AG09309 (cell line): ENCODE results near the gene ADGRD1.

Source experiments
- DNase-seq: peaks from one replicate; pipeline ENCODE4 v3.0.0-alpha.2; 2010; ENCODE audit warnings: low read depth
- H3K4me3 ChIP-seq: 2 replicates; pipeline ENCODE4 v1.5.1; 2011; ENCODE audit warnings: mild to moderate bottlenecking, low read depth, low read length, moderate library complexity; ENCODE audit not compliant: control insufficient read depth
- TF ChIP-seq, protein P1 (sequence below): IDR thresholded peaks from 2 replicates; pipeline ENCODE4 v1.5.1; 2011; ENCODE audit warnings: mild to moderate bottlenecking, low read depth, low read length, inconsistent platforms; ENCODE audit not compliant: insufficient read depth, control insufficient read depth; ENCODE audit errors: missing control alignments

ADGRD1 gene

DNA sequence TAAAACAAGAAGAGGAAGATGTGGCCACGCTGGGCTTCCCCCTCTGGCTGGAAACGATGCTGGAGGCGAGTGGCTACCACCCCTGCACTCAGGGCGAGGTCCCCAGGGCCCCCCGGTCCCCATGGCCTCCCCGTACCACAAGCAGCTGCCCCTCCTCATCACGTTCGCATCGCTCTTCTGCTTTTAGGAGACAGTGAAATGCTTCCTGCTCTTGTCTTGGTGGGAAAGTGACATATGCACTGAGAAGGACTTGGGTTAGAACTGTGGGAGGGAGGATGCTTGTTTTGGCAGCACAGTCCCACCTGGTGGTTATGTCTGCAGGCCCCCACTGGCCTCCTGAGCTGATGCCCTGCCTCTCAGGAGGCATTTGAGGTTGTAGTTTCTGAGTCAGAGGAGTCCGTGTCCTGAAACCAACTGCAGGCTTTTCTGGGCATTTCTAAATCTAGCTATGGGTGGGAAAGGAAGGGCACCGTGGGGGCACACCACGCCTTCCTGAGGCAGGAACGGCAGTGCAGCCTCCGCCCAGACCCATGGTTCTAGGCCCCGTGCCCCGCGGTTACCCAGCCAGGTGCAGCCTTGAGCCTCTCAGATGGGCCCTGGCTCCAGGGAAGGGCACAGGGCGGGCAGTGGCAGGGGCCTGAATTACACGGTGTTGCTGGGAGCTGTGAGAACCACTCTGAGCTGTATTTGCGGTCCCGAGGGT, 139.3 kb downstream of the ADGRD1 start:
- no peak for DNase-seq
- no peak overlapping the region for H3K4me3 ChIP-seq
- TF ChIP-seq, protein P1, sequence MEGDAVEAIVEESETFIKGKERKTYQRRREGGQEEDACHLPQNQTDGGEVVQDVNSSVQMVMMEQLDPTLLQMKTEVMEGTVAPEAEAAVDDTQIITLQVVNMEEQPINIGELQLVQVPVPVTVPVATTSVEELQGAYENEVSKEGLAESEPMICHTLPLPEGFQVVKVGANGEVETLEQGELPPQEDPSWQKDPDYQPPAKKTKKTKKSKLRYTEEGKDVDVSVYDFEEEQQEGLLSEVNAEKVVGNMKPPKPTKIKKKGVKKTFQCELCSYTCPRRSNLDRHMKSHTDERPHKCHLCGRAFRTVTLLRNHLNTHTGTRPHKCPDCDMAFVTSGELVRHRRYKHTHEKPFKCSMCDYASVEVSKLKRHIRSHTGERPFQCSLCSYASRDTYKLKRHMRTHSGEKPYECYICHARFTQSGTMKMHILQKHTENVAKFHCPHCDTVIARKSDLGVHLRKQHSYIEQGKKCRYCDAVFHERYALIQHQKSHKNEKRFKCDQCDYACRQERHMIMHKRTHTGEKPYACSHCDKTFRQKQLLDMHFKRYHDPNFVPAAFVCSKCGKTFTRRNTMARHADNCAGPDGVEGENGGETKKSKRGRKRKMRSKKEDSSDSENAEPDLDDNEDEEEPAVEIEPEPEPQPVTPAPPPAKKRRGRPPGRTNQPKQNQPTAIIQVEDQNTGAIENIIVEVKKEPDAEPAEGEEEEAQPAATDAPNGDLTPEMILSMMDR = no peak

DNA sequence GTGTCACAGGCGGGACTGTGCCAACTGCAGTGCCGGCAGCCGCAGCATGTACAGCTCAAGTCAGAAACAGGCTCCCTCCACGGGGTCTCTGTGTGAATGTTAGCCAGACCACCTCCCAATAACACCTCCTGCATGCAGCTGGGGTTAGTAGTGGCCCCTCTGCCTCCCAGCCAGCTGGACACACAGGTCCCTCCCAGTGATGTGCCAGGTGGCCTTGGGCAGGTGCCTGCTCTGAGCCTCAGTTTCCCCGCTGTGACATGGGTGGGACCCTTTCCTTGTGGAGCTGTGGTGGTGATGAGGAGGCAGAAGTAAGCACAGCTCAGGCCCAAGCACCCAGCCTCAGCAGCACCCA, 139.9 kb downstream of the ADGRD1 start:
- DNase-seq = no peak
- no peak overlapping the region for H3K4me3 ChIP-seq
- TF ChIP-seq, protein P1 = no peak

DNA sequence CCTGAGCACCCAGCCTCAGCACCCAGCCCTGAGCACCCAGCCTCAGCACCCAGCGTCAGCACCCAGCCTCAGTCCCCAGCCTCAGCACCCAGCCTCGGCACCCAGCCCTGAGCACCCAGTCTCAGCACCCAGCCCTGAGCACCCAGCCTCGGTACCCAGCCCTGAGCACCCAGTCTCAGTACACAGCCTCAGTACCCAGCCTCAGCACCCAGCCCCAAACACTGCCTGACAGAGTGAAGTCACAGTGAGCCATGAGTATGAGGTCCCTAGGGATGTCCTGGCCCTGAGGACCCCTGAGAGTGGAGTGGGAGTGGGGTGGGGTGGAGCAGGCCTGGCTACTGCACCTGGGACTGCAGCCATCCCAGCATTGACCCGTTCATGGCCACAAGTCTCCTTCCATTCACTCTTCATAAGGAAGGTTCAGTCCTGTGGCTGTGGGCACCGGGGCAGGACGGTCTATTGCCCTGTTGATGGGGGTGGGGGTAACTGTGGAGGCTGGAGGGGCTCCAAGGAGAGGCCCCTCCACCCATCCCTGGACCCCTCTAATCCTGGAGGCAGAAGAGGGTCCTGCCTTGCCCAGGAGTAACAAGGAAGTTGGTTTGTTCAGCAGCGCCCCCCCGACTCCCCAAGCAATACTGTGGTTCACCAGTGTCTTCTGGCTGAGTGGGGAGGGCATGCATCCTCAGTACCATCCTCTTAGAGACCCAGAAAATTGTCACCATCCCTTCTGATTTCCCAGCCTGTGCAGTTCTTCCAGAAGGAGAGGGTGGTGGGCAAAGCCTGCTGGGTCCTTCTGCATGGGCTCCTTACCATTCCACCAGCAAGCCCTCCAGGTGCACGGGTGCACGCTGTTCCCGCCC, 140.5 kb downstream of the ADGRD1 start:
- TF ChIP-seq, protein P1 = no peak
- H3K4me3 ChIP-seq = no peak overlapping the region
- DNase-seq = no peak

DNA sequence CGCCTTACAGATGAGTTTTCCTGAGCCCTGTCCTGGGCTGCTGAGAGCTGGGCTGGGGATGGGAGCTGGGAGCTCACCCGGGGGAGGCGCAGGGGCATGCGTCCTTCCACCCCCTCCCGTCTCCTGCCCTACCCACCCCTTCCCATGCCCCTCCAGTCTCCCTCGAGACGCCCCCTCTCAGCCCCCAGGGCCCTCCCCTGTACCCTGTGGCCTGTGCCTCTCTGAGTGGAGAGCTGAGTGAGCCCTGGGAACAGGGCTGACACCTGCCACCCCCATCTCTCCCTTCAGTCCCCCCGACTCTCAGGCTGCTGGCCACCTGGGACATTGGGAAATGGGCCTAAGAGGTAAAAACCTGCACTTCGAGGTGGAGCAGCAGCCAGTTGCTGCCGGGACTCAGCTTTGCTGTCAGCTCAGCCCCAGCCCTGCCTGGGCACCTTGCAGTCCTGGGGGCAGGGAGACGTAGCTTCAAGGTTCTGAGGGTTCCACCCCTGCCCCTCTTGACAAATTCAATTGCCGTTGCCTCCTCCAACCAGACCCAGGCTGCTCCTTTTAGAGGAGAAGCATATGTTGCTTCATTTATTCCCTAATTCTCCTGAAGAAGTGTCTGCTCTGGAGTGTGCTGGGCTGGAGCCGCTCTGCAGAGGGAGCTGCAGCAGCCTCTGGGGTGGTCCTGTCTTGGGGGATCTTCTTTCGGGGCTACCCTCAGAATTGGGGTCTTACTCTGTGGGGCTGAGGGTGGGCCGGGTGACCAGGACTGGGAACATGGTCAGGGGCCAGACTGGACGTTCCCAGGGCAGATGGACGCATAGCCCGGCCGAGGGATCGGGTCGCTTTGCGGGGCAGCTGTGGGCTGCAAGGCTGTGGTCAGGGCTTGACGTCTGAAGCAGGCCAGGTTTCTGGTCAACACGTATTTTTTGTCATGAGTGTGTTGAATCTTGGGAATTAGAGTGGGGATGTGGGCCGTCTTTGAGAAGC, 141.4 kb downstream of the ADGRD1 start:
- TF ChIP-seq, protein P1 = no peak
- DNase-seq = no peak
- no peak overlapping the region for H3K4me3 ChIP-seq

DNA sequence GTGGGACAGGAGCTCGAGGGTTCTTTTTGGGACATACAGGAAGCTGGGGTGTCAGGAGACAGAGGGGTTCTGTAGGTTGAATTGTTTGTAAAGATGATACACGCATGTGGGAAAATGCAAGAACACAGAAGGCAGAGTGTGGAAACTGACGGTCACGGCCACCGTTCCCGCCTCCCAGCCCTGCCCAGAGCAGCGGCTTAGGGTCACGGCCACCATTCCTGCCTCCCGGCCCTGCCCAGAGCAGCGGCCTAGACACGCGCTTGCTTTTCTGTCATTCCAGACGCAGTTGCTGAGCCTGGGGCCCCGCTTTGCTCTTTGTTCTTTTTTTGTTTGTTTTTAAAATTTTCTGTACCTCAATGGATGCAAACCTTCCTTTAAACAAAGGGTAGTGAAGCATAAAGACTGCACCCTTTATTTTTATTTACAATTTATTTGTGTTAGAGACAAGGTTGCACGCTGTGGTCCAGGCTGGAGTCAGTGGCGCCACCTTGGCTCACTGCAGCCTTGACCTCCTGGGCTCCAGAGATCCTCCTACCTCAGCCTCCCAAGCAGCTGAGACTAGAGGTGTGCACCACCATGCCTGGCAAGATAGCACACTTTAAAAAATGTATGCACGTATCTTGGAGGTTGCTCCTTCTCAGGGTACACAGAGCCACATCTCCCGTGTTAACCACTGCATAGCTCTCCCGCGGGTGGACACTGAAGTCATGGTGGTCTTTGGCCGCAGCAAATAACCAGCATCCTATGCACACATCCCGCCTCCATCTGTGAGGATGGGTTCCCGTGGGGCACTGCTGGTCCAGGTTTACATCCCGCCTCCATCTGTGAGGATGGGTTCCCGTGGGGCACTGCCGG, 142.3 kb downstream of the ADGRD1 start:
- TF ChIP-seq, protein P1 = no peak
- no peak overlapping the region for H3K4me3 ChIP-seq
- DNase-seq = no peak
